HG03439 (cell line): Measurements from ENCODE around the gene GALNT18.

Experiments used
- ATAC-seq: cut with Tn5 transposase; IDR thresholded peaks from one replicate; pipeline ENCODE4 v1.9.1; 2021; ENCODE audit warnings: mild to moderate bottlenecking, moderate library complexity; ENCODE audit not compliant: unreplicated experiment

GALNT18 gene

GRCh38 chr11:11502263-11502861 is 119.4 kb downstream of the GALNT18 start:
- no peak for ATAC-seq

DNA sequence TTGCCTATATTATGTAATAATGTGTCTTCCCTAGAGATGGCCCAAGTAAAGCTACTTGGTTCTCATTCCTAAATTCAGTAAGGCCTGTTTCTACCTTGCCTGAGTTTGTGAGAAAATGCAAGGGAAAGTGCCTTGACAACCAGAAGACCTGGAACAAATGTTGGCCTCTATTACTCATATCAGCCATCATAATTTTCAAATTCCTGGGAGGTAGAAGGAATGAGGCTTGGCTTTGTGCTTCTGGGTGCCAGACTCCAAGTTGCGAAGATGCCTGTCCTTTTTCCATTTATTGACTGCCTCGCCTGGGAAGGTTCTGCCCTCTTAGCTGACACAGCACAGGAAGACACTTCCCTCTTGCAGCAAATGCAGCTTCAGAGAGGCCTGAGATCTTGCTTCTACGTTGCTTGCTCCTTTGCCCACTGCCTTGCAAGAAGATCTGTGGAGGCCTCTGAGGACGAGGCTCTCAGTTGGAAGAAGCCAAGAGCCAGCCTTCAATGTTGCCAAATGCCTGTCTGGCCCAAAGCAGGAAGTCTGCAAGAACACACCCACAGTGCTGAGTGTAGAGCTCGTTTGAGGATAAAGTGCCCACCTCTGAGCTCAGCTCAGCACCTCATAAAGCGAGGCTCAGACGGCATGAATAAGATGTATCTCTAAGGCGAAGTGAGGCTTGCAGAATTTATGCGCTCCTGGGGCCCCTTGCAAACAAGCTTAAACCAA is 120.1 kb downstream of the GALNT18 start:
- no peak for ATAC-seq

DNA sequence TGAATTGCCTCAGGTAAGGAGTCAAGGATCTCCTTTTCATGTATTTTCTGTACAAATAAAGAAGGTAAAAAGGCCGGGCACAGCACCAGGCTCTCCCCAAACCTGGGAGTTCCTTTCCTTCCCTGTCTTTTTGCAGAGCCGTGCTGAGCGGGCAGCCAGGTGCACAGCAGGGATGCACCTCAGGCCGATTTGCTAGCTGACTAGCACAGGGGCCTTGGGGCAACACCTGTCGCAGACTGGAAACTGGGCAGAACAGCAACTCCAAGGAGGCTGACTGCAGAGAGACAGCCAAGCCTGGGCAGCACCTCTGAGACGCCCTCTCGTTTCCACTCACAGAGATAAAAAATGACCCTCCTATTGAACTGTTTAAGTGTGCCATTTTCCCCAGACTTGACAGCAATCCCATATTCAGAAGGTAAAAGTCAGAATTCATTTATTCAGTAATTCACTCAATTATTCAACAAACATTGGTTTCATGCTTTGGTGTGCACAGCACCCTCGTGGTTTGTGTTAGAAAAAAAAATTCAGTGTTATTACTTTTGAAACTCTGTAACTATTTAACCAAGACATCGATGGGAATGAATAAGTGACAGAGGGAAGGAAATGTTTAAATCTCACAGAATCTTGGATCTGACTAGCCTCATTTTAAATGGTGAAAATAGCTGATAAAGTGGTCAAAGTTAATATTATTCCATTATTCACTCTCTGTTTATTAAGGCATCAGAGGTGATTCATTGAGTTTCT is 120.9 kb downstream of the GALNT18 start:
- no peak for ATAC-seq

DNA sequence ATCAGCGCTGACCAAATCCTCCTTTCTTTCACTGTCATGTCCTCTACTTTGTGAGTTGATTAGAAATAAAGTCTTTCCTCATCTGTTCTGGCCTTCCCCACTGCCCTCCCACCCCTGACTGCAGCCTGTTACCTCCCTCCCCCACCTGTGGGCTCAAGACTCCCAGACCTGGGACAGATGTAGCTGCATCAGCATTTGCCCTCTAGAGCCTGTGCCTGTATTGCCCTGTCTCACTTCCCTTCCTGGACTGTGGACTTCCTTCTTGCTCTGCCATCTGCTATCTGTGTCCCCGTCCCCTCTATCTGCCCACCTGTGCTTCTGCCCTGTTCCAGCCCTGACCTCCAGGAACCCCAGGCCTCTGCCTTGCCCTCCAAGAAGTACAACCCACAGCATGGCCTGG is 122.5 kb downstream of the GALNT18 start:
- no peak for ATAC-seq

GRCh38 chr11:11498195-11498594 is 123.6 kb downstream of the GALNT18 start:
- ATAC-seq: no peak

DNA sequence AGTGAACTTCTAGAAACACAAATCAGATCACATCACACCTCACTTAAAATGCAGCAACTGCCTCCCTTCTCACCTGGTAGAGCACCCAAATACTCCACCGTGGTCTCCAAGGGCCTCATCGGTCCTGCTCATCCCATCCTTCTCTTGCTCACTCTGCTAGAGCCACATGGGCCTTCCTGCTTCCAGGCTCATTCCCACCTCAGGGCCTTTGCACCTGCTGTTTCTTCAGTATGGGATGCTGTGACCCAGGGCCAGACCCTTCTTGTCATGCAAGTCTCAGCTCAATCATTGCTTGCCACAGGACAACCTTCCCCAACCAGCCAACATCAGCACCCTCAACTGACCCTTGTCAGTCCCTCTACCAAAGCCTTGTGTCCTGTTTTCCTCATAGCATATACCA is 124.9 kb downstream of the GALNT18 start:
- no peak for ATAC-seq

DNA sequence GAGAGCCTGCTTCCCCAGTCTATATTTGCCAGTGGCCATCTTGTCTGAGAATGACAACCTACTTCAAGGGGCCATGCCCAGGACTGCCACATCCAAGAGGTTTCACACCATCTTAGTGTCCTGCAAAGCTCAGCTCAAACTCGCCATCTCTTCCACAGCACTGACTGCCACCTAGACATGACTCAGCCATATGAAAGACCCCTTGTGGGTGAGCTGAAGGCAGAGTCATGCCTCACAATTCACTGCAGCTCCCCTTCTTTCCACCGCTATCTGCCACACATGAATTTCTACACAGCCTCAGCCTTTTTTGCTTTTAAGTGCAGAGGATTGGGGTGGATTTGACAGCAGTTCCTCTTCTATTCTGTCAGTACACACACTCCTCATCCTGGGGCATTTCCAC is 127.5 kb downstream of the GALNT18 start:
- ATAC-seq: no peak

DNA sequence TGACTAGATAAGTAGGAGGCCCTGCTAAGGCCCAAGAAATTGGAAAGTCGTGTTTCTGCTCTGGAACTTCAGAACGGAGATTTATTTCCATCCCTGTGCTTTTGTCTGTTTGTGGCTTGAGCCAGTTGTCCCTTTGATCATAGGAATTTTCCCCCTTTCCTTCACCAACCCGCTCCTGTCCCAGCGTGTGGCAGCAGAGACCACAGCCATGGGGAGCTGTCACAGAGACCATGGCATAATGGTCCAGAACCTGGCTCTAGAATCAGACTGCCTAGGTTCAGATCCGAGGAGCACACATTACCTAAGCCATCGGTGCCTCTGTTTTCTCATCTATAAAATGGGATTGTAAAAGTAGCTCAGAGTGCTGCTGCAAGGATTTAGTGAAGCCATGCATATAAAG is 128.1 kb downstream of the GALNT18 start:
- no peak for ATAC-seq

DNA sequence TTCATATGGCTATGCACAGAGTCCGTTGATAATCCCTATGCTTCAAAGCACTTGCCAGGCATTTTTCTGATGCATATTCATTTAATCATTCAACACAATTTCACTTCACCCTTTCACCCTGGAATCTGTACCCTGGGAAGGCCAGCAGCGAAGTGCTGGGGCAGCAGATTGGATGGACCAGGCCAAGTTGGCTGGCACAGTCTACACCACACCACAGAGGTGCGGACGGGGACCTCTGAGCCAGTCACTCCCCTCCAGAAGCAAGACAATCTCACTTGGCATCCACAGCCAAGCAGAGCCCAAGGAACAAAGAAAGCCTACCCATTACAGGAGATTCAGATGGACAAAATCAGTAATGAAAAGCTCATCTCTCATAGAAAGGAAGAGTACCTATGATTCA is 130.2 kb downstream of the GALNT18 start:
- ATAC-seq: no peak

GRCh38 chr11:11491014-11491413 is 130.8 kb downstream of the GALNT18 start:
- ATAC-seq: no peak

GRCh38 chr11:11486423-11486822 is 135.4 kb downstream of the GALNT18 start:
- ATAC-seq: no peak

- no peak for ATAC-seq
Observed at GRCh38 chr11:11486002-11486401, 135.8 kb downstream of the GALNT18 start.

DNA sequence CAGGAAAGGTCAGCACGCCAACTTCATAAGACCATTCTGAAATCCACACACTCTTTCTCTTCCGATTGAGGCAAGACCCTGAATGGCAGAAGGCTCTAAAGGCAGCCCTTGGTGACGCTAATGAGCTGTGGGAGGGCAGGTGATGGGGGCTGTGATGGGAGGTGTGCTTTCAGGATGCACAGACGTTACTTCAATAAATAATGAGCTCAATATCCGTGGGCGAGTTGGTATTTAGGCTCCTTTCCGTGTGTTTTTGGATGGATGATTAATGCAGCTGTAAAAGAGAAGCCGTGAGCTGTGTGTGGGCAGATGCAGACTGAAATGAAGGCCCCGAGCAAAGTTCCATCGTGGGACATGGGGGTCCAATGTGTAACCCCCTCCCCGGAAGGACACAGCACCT is 138.2 kb downstream of the GALNT18 start:
- no peak for ATAC-seq

- ATAC-seq: no peak
Observed at GRCh38 chr11:11482730-11483129, 139.1 kb downstream of the GALNT18 start.

GRCh38 chr11:11481371-11481770 is 140.4 kb downstream of the GALNT18 start:
- no peak for ATAC-seq

DNA sequence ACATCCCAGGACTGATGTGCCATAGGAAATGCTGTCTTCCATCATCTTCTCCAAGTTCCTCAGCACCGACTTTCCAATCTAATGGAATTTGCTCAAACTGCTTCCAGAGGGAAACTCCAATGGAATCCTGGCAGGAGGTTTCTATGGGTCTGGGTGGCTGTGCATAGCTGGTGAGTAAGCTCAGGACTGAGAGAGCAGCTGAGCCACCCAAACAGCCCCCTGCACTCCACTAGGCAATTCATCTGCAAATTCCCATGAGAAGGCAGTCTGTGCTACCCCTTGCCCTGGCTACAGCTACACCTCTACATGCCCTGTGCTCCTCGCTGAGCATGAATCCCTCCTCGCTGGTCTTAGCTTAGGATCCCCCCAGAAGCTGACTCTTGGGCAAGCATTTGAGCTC is 140.8 kb downstream of the GALNT18 start:
- ATAC-seq: no peak

DNA sequence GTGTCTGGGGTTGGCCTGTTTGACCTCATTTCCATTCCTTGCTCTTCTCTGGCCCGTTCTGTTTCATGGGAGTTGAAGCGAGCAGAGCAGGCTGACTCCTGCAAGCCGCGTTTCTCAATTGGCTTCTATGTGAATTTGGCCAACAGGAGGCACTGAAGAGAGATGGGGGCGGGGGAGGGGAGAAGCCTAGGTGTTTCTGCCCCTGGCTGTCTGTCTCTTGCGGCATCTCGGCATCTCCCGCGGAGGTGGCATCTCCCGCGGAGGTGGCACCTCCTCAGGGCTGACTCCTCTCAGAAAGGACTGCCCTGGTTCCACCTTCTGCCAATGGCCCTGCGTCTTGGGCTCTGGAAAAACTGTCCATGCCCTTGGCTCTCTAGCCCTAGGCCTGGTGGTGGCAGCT is 143.1 kb downstream of the GALNT18 start:
- ATAC-seq: no peak

DNA sequence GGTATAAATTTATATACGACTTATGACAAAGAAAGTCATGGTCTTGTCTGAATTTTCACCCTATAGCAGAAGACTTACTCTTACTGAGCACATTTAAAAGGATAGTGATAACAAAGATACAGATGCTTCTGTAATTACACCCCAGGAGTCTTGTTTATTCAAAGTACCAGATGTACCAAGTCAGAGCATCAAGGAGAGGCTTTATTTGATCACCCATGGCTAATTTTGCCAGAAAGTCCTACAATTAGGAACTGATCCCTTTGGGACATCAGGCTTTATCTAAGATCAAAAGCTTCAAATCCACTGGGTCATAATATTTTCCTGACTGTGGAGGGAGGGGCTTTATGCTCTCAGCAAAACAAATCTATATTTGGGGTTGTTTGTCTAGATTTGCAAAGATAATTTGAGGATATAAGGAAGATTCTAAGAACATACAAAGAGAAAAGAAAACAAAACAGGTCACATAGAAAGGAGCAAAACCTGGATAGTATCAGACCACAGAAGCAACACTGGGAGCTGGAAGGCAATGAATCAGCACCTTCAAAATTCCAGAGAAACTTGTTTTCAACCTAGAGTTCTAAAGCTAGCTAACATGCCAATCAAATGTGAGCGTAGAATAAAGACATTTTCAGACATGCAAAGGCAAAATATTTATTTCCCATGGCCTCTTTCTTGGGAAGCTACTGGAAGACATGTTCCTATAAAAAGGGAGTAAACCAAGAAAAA is 143.9 kb downstream of the GALNT18 start:
- ATAC-seq: no peak

DNA sequence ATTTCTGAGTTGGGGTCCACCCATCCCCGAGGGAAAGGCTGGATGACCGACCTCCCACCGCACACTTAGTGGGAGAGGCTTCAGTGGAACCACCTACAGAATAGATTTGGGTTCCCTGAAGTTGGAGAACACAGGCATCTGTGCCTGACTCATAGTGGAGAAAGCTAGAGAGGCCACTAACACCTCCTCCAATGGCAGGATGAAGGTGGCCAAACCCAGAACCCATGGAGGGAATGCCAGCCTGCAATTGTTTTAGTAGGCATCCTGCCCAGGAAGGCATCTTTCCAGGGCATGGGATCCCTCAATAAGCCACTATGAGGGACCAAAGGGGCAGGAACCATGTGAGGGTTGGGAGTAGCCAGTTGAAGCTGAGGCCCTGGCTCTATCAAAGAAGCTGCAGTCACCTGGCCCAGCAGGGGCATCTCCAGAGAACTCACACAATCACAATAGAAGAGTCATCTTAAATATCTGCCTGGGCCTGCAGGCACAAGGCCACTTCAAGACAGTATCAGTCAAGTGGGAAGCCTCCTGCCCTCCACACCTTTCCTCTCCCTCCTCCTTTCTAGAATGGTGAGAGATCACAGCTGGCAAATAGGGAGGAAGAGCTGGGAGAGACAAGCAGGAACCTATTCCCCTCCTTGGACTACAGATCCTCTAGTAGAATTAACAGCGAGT is 144.7 kb downstream of the GALNT18 start:
- ATAC-seq: no peak

GRCh38 chr11:11476499-11476898 is 145.3 kb downstream of the GALNT18 start:
- ATAC-seq: no peak

DNA sequence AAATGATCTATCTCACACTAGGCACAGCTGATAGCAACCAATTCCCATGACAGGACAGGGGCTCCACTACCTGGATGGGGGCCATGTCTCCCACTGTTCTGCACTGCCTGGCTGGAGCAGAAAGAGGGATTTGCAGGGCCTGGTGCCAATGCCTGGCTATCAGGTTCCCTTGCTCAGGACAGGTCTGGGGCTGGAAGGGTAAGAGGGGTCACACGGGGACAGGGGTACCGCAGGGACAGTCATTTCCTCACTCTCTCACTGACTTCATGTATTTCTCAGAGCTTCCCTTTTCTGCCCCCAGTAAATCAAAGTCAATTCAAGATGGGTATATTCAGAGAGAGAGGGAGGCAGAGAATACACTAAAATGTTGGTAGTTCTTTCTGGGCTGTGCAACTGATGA is 149.7 kb downstream of the GALNT18 start:
- no peak for ATAC-seq
